MV-4-11 (cell line): ENCODE results near the gene MOCOS.
"Not testable (repeated sequence)": the region's sequence is repeated elsewhere in the genome, so short reads cannot be mapped to it uniquely, and the experiment has no call there.

Experiments
- DNase-seq: peaks from one replicate; lab custom pipeline; 2025; lab: John Stamatoyannopoulos, UW

Gene MOCOS

GRCh38 chr18:36200354-36200771, 13.1 kb downstream of the MOCOS start:
- no peak for DNase-seq

- no peak for DNase-seq
These were observed 14.5 kb downstream of the MOCOS start for GRCh38 chr18:36201765-36202164.

GRCh38 chr18:36203360-36203895, 16.1 kb downstream of the MOCOS start:
- DNase-seq, result no peak

- no peak for DNase-seq
These were observed 17.9 kb downstream of the MOCOS start for GRCh38 chr18:36205166-36205565.

GRCh38 chr18:36207303-36207702, 20.0 kb downstream of the MOCOS start:
- no peak for DNase-seq

- not testable (repeated sequence) for DNase-seq
These were observed 20.7 kb downstream of the MOCOS start for GRCh38 chr18:36207969-36208368.

- DNase-seq, result no peak
These were observed 24.3 kb downstream of the MOCOS start for GRCh38 chr18:36211612-36212065.

GRCh38 chr18:36212301-36213171, 25.2 kb downstream of the MOCOS start:
- no peak for DNase-seq

GRCh38 chr18:36214811-36215210, 27.5 kb downstream of the MOCOS start:
- DNase-seq, result no peak

GRCh38 chr18:36215577-36215976, 28.3 kb downstream of the MOCOS start:
- DNase-seq, result no peak

GRCh38 chr18:36217348-36217747, 30.1 kb downstream of the MOCOS start:
- no peak for DNase-seq

- DNase-seq, result no peak
These were observed 41.9 kb downstream of the MOCOS start for GRCh38 chr18:36229188-36229587.

GRCh38 chr18:36240510-36240909, 53.2 kb downstream of the MOCOS start:
- not testable (repeated sequence) for DNase-seq

GRCh38 chr18:36241831-36242230, 54.5 kb downstream of the MOCOS start:
- no peak for DNase-seq

GRCh38 chr18:36247036-36247435, 59.7 kb downstream of the MOCOS start:
- DNase-seq, result no peak

GRCh38 chr18:36249392-36249791, 62.1 kb downstream of the MOCOS start:
- DNase-seq, result no peak

GRCh38 chr18:36250827-36251226, 63.5 kb downstream of the MOCOS start:
- DNase-seq, result no peak

GRCh38 chr18:36255072-36255698, 67.9 kb downstream of the MOCOS start:
- DNase-seq, result no peak

GRCh38 chr18:36256094-36256493, 68.8 kb downstream of the MOCOS start:
- no peak for DNase-seq

- DNase-seq, result no peak
These were observed 75.7 kb downstream of the MOCOS start for GRCh38 chr18:36262971-36263370.

- DNase-seq, result no peak
These were observed 77.0 kb downstream of the MOCOS start for GRCh38 chr18:36264283-36264682.

GRCh38 chr18:36265015-36265414, 77.7 kb downstream of the MOCOS start:
- no peak for DNase-seq

- no peak for DNase-seq
These were observed 81.9 kb downstream of the MOCOS start for GRCh38 chr18:36269157-36269556.
